ENCODE results near the gene NKX2-3.

NKX2-3 gene

DNA sequence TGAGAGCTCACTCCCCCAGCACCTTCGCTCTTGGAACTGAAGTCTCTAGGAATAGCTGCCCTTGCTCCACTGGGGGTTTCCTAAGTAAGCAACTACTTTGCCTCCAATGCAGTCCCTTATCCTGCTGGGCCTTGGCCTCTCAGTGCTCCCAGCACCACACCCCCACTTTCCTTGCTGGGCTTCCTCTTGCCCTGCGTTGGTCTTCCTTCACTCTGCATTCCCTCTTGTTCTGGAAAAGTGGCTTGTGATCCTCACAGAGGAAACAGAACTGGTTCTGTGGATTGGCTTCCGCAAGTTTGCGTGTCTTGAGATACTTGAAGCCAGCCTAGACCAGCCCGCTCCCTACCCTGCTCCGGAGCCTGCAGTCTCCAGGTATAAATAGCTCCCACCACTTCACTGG is 6.4 kb downstream of the NKX2-3 start:
- DNase-seq, result no peak

DNA sequence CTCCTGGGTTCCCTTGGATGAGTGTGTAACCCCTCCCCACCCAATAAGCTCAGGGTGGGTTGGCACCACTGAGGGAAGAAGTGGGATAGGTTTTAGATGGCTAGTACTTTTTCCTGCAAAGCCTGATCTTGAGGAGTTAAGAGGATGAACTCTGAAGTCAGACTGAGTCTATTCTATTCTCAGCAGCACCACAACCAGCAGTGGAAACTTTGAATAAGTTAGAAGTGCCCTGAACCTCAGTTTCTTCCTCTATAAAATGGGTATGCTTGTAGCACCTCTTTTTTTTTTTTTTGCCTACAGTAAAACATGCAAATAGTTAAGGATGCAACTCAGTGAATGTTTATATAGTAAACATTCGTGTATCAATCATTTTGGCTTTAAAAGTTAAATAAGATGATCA is 7.1 kb downstream of the NKX2-3 start:
- DNase-seq, result no peak

DNA sequence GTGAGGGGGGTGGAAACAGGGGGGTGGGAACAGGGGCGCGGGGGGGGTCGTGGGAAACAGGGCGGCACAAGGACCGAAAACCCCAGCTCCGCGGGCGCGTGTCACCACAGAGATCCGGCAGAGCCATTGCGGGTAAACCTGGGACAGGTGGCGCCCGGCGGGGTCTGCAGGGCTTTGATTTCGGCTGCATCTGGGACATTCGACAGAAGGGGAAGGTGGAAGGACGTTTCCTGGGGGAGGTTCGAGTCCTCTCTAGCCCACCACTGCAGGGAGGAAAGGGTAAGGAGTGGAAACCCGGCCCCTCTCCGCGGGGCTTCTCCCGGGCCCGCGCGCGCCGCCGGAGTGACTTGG is 7.5 kb downstream of the NKX2-3 start:
- no peak for DNase-seq

DNA sequence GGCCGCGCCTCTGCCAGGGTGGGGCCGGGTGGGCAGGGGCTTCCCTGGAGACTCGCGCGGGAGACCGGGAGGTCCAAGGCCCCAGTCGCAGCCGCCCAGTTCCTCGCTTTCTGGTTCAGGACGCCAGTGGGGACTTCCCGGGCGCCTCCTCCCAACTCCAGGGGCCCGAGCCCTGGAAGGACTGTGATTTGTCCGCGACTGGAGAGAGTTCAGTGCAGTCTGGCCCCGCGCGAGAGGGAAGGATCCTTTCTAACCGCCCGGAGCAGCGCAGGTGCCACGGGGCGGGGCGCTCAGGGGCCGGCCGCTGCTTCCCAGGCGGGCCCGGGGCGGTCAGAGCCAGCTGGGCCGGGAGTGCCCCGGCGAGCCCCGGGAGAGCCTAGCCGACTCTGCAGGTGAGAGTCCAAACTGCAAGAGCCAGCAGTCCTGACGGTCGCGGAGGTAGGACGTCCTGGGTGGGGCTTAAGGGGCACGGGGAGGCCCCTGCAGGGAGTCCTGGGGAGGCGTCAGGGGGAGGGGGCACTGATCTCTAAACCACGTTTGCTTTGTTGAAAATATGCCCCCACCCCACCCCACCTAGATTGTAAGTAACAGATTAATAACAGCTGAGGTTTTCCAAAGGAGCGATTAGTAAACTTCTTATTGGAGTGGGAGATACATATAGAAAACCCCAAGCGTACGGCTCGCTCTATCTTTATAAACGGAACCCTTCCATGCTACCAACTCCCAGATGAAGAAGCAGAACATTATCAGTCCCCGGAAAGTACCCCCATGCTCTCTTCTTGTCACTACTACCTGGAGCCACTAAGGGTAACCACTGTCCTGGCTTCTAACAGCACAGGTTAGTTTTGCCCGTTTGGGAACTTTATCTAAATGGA is 8.2 kb downstream of the NKX2-3 start:
- no peak for DNase-seq

DNA sequence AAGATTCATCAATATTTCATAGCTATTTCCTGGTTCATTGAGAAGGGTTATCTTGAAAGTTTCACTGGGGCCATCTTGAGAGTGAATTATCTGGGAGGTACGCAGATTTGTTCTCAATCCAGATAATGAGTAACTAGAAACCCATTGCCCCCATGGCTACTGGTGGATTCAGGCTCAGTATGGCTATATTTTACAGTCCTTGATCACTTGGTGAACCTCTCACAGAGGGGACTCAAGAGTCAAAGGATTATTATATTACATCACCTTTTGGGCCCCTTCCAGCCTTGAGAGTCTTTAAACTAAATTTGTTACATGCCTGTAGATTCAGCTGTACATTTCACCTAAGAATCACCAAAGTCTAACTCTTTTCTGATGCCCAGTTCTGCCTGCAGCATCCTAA is 11.6 kb downstream of the NKX2-3 start:
- no peak for DNase-seq

DNA sequence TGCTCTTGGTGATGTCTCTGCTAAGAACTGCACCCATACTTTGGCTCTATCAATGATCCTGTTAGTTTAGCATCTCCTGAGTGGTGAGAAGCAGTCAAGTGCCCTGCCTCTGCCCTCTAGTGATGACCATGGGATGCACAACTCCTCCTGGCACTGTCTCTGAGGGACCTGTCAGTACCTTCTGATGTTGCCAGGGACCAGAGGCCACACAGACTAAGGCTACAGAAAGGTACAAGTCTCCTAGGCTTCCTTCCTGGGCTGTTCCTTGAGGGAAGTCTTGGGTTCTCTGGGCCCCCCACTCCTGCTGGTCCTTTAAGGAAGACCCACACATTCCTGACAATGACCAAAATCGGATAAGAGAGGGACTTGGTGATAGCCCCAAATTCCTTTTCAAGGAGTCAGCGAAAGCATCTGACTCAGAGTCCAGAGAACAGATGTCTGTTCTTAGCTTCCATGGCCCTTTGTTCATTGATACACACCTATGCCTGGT is 15.3 kb downstream of the NKX2-3 start:
- DNase-seq, result peak in 1 of 5 experiments; percentile 16

DNA sequence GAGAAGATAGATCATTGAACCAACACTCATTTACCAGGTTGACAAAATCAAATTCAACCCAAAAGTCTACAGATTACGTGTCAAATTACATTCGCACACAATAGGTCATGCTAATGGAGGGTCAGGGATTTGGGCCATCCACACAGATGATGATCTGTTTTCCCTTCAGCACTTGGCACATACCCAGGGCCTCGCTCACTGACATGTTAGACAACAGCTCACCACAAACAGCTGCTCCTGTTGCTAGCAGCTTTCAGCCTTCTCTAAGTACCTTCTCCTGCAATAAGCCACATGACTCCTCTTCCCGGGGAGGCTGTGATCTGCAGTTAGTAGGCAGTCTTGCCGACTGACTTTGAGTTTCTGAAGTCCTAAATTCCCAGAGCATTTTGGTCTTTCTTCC is 18.4 kb downstream of the NKX2-3 start:
- DNase-seq, result no peak

DNA sequence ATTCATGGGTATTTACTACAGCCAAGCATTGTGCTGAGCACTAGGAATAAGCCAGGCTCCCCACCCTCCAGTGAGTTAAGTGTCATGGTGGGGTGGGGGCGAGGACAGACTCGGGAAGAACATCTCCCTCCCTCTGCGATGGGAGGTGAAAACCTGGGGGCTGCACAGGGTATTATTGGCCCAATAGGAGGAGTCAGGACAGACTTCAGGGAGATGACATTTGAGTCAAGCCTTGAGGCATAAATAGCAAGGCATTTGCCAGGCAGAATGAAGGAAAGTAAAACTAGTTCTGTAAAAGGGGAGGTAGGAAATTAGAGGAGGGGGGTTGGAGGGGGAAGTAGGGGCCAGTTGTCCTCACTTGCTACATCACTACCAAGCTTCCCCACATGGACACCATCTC is 18.9 kb downstream of the NKX2-3 start:
- DNase-seq, result no peak

DNA sequence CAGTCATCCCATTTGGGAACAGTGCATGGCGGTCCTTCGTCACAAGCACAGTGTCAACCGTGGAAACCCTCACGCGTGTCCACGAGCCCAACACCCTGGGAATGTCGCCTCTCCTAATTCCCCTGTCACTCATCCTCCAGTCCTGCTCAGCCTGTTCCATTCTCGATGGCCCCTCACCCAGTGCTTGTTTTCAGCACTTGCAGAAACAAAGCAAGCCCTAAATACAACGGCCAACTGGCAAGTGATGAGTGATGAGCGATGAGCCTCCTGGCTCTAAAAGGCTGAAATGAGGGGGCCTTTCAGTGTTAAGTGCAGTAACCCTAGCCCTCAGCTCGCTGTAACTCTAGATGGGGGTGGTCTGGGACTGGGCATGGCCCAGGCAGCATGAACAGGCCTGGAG is 22.6 kb downstream of the NKX2-3 start:
- no peak for DNase-seq

DNA sequence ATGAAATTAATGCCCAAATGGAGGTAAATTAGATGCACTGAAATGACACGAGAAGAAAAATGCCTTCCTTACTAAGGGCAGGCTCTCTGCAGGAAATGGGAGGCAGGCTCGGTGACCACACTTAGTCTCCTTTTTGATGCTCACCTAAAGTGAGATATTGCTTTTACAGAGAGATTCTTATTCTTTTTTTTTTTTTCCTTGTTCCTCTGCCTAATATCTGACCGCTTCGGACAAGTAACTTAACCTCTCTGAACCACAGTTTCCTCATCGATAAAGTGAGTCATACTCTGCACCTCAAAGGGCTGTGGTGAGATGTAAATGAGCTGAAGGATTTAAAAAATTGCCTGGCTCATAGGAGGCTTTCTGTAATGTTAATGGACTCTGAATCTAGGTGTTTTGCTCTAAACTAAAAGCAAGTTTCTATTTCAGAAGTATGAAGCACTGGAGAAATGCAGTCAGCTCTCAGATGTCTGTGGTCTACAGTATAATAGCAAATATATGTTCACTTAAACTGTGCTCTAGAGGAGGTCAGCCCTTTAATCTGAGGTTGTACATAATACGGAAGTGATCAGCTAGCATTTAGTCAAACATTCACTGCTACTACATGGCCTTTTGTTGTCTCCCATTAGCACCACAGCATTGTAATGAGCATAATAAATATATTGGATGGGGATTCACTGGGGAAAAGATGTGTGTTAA is 23.2 kb downstream of the NKX2-3 start:
- DNase-seq, result peak in 1 of 5 experiments; percentile 53

DNA sequence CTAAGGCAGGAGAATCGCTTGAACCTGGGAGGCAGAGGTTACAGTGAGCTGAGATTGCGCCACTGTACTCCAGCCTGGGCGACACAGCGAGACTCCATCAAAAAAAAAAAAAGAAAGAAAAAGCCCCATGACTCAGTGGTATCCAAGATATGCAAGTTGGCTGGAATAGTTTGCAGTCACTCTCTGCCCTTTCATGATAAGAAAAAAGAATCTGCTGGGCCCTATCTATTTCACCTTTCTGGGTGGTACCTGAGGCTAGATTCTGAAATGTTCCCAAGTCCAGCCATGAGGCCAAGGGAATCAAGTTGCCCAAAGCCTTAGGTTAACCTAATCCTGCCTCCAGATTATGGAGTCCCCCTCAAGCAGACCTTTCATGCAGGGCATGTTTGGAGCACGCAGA is 24.3 kb downstream of the NKX2-3 start:
- no peak for DNase-seq

DNA sequence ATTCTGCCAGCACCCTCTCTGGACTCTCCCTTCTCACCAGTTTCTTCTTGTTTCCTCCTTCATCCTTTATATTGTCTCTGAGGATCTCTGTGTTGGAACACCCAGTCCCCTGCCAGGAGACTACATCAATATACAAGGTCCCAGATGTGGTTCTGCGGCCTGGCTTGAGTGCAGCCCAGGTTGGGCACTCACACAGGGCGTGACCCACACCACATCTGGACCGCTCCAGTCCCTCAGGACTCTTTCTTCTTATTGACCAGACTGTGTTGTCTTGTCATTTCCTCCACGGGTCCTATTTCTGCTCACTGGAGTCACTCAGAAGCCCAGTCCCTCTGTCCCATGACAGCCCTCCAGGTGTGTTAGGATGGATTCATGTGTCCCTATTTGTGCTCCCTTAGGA is 26.0 kb downstream of the NKX2-3 start:
- DNase-seq, result no peak

DNA sequence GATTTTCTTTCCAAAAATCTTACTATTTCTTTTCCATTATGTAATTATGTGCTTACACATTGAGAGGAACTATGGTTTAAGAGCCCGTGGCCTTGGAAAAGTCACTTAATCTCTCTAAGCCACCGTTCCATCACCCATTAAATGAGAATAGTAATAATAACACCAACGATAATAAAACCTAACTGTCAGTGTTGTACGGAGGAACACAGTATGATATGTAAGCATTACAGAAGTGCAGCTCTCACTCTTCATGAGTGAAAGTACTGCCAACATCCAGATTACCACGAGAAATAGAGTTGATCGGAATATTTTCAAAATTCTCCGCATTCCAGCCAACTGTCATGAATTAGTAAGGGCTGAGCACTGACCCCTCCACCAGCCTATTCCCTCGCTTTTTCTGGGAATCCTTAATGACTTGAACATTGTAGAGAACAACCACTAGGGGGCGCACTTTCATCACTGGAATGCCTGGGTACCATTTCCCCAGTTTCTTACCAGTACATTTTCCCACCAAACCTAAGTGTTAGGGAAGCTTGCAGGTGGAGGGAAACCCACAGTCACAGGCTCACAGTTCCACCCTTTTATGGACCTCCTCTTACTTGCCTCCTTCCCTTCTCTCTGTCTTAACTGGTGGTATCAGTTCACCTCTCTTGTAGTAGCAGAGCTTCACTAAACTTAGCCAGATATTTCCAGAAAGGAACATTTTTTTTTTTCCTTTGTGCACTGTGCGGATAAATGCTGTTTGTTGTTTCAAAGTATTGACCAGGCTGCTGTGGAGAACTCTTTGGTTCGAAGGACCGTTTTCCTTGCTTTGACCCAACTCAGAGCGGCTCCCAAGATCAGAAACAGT is 27.8 kb downstream of the NKX2-3 start:
- peak in 2 of 5 experiments; percentile 7 to 25 for DNase-seq

DNA sequence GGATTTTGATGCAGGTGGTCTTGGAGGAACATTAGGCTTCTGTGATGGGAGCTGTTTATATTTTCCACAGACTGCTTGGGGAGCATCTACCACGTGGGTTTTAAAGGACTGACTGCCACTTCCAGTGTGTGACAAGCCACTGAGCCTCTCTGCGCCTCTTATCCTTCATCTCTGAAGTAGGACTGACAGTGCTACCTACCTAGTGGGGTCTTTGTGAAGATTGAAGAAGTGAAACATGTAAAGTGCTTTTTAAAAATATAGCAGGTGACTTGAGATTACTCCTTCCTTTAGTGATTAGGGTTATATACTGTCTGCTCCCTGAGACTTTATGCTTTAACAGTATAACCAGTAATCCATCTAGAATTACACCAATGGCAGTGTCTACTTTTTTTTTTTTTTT is 29.9 kb downstream of the NKX2-3 start:
- DNase-seq, result no peak

DNA sequence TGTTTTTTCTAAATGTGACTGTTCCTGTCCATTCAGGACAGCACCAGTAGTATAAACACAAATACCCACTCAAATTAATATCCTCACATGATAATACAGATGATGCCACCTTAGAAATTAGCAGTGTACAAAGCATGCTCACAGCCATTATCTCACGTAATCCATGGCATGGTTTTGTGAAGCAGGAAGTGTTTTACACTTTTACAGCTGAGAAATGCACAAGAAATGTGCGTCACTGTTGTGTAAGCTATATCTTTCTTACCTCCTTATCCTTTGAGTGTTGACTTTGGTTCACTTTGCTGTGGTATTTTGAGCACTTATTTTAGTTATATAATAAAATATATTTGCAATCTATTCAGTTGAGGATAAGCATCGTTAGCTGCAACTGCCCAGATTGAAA is 31.6 kb downstream of the NKX2-3 start:
- no peak for DNase-seq

DNA sequence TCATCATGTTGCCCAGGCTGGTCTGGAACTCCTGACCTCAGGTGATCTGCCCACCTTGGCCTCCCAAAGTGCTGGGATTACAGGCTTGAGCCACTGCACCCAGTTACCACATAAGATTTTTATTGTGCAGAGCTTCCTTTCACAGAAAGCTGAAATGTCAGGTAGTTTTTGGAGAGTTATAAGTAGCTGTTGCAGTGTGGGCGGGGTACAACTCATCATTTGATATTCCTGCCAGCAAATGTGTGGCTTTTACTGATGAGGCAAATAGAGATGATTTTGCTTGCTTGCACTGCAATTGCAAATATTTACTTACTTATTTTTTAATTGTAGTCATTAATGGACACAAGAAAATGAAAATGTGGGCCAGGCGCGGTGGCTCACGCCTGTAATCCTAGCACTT is 32.4 kb downstream of the NKX2-3 start:
- no peak for DNase-seq

DNA sequence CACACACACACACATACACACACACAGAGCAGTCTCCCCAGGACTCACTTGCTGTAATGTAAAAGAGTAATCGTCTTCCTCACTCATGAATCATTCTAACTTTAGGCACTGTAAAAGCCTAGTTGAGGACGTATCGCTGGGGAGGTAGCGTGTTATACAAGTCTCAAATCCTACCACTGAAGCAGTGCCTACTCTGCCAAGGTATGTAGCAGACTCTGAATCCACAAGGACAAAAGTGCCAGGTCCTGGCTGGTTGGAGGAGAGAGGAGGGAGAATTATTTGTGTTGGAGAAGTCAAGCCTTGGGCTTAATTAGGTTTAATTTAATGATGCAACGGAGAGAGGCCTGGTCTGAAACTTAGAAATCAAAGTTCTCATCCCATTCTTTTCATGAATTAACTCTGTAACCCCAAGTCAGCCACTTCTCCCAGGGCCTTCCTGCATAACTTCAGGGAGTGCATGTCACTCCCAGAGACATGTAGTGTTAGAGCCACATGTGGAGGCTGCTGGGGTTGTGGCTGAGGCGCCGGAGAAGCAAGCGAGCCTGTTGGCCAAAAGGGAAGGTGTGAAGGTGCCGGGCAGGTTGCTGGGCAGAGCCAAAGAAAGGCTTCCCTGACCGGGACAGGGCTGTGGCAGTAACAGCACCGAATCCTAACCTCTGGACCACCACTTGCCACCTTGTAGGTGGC is 36.7 kb downstream of the NKX2-3 start:
- no peak for DNase-seq

DNA sequence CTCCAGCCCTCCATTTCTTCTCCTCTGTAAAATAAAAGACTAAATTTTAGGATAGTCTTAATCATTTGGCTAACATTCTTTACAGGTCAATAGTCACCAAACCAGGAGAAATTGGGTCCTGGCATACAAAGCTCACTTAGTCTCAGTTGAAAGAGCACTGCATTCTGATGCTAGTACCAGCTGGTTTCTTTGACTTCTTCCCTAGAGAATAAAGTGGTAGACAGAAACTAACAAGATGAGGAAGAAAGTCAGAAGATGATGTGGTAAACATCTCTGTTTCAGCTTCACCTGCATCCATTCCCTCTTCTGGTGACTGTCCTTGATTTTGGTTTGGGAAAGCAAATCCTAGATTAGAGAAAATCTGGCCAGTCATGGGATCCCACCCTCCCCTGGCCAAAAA is 37.2 kb downstream of the NKX2-3 start:
- no peak for DNase-seq

DNA sequence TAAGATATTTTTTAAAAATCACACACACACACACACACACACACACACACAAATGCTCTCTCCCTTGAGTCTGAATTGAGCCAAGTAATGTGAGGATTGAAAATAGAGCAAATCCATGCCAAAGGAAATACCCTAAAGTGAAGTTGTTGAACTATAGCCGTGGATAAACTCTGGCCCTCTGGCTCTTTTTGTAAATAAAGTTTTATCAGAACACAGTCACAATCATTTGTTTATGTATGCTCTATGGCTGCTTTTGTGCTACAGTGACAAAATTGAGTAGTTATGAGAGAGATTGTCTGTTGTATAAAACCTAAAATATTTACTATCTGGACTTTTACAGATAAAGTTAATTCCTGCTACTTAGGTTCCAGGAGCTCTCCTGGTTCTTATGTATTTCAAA is 39.1 kb downstream of the NKX2-3 start:
- no peak for DNase-seq

DNA sequence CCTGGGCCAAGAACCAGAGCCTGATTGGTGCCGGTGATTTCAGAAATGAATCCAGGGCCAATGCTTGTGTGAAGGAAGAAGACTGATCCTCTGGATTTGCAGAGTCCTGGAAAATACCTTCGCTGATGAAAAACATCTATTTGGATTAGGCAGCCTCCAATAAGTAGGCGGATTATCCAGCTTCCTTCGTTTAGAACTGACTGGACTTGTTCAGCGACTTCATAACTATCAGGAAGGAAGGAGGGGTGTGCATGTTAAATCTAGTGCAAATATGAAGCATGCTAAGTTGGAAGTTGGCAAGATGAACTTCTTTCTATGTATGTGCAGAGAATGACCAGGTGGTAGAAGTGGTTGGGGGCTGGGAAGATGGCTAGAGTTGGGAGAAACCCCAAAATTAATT is 41.0 kb downstream of the NKX2-3 start:
- DNase-seq, result no peak

DNA sequence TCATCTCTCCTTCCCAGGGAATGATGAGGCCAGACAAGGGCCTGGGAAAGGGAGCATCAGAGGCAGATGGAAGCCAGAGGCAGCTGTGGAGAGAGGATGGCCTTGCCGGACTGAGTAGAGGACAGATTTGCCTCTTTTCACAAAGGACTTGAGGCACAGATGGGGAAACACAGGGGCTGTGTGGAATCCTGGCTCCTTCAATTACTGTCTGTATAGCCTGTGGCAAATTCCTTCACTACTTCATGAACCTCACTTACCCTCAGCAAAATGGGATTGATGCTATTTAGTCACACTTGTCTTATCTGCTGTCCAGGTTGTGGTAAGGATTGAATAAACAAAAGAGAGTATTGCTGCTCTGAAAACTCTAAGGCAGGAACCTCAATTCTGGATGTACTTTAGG is 47.2 kb downstream of the NKX2-3 start:
- no peak for DNase-seq

DNA sequence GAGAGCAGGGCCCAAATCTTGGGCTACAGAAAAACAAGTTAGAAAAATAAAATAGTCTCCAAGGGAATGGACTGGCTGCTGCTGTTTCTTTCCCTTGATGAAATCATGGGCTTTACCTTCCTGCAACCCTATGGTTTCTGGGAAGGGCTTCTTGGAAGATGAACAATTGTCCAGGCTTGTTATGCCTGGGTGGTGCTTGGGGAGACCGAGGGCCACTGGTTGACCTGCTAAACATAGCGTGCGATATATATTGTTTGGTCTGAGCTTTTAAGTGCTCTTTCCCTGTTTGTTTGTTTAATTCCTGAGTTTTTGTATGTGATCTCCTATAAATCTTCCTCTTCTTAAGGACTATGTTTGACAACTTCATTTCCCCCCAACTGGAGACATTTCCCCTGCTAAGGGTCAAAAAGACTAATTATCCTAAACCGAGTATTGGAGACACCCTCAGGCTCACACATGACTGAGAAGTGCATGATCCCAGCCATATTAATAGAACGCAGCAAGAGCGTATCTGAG is 49.6 kb downstream of the NKX2-3 start:
- no peak for DNase-seq

DNA sequence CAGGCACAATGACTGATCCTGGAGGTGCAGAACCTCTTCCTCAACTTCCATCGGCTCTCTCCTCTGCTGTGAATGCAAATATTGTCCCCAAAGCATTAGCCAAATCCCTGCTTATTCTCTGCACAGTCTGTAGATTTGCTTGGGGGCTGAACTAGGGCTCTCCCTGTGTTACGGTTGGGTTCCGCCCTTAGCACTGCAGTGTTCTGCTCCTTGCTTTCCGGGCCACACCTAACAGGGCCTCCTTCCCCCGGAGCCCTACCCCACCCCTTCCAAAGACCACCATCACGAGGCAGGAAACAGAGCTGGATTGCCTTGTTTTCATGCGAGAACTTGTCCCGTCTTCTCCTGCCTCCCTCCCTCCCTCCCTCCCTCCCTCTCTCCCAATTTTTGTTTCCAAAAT is 50.9 kb downstream of the NKX2-3 start:
- no peak for DNase-seq

Measured in T-helper 2 cell (primary cell).